Frontal cortex (tissue), 4 donors: ENCODE measurements around the gene BIN1. TPM values are rescaled to one million over a fixed set of nuclear protein-coding genes. Genes with fewer than 3 reads are reported as not detected.
A peak's percentile ranks its signal among the peaks of the same experiment; 100 is the strongest.

Experiments used
- DNase-seq, 2 donors: peaks; one replicate each; pipeline ENCODE4 v3.0.0; 2012; ENCODE audit warnings: low spot score in 2 of 2
- FAIRE-seq: peaks from 2 replicates; lab custom pipeline; 2012; peaks lifted over from hg19 to GRCh38; lab: Jason Lieb, UNC
- total RNA-seq: library from RNA; depleted of rRNA; stranded (reverse); fragments of >200 nt; gene quantifications from one replicate; pipeline ENCODE4 v1.2.3, GENCODE V29; 2014
- donor health status: control.
- donor health status: control.
- donor health status: control.

The BIN1 gene
- total RNA-seq, 1 donor from 2014 or later, result 57.5 TPM

DNA sequence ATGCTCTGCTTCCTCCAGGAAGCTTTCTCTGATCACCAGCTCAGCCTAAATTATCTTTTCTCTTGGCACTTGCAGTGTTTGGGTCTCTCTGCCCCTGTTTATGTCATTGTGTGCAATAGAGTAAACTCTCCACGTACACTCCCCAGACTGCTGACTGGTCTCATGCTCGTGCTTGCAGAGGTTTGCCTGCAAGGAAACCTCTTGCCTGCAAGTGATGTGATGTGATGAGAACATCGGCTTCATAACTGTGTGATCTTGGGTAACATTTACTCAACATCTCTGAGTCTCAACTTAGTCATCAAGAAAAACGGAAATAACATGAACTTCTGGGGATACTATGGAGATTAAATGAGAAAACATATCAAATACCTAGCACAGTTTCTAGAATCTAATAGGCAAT lies 92.3 kb downstream of the BIN1 start:
- no peak for DNase-seq

DNA sequence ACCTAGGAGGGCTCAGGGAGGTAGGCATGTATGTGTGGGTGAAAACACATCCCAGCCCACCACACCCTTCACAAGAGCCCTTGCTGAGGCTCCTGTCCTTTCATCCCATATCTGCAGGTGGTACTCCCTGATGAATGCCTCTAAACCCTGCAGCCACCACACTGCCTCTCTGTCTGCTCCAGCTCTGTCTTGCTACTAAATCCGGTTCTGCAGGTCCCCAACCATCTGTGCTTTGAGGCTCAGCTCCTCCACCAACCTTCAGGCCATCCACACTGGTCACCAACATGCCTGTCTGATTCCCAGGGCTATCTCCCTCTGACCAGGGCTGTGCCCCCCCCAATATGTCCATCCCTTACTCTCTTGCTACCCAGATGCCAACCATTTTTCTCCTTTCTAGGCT lies 92.7 kb downstream of the BIN1 start:
- DNase-seq (no peak), FAIRE-seq (no peak)

More for the DNA sequence above, 92.3 kb downstream of the BIN1 start:
- no peak for FAIRE-seq

DNA sequence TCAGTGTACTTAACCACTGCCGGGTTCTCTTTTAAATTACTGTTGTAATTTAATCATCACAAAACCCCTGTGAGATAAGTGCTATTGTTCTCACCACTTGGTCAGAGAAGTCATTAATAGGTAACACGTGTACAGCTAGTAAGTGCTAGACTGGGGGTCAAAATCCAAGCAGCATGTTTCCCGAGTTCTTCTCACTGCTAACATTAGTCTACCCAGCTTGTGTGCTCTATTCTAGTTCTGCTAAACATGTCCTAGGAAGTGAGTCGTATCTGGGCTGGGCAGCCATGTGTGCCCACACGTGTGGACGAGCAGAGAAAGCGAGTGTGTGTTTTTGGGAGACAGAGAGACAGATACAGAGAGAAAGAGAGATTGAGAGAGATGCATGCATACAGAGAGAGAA lies 94.1 kb downstream of the BIN1 start:
- FAIRE-seq, result no peak
- DNase-seq, result no peak

DNA sequence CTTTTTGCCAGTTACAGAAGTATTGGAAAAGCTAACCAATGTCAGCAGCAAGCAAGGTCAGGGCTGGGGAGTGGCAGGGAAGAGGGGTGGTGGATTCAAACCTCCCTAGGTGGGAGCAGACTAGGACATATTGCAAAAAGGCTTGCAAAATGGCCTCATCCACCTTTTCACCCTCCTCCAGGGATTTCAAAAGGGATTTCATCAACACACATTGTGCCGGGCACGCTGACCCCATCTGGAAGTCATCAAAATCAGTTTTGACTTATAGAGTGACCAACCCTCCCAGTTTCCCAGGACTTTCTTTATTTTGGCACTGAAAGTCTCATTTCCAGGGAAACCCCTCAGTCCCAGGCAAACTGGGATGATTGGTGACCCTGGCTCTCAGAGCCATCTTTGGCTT lies 94.7 kb downstream of the BIN1 start:
- no peak for DNase-seq

DNA sequence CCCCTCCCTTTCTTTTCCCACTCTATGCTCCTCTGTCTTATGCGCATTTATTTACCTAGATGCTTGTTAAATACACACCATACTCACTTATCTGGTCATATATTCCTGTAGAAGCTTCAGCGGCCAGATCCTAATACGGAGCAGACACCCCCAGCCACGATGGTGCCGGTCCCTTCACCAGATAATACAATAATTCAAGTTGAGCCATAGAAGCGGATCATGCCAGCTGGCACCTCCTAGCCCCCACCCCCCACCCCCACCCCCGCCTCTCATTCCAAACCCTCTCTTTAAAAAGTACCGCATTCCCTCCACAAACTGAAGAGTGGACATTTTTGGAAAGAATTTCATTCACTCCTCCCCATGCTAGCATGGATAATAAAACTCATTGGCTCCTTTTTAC lies 95.2 kb downstream of the BIN1 start:
- FAIRE-seq (no peak), DNase-seq (no peak)

More for the DNA sequence above, 94.7 kb downstream of the BIN1 start:
- FAIRE-seq, result no peak

DNA sequence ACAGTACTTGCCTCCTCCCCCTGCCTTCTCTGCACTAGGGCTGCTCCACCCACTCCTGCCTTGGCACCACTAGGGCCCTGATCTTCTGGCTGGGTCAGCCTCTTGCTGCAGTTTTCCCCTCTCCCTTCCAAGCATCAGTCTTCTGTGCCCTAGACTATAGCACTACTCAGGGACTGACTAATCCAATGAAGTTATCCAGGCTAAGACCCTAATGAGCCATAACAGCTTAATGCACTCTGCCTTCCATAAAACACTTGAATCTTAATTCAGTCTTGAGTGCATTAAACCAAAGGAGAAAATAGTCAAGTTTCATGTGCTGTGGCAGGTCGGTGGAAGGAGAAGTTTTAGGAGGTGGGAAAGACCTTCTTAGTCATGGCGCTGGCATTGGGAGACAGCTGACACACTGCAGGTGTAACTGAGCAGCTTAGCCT lies 95.7 kb downstream of the BIN1 start:
- DNase-seq (no peak), FAIRE-seq (no peak)

- FAIRE-seq (no peak), DNase-seq (no peak)
Measured at GRCh38 chr2:127008265-127009015, 98.5 kb downstream of the BIN1 start.

DNA sequence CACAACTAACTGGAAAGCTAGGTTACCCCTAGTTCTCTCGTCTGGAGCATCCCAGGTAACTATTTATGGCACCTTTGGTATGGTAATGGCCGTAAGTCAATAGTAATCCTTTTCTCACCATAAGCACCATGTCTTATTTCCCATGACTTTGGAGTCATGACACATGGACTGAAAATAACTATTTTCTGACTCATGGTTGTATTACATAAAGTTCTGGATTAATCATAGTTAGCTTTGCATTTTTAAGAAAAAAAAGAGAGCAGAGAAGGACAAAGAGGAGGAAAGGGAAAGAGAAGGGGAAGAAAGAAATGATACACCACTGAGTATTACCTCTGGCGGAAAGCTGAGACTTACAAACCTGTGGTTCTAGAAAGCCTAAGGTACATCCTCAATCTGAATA lies 99.3 kb downstream of the BIN1 start:
- no peak for FAIRE-seq
- peak in 1 of 2 donors; percentile 10 for DNase-seq

GRCh38 chr2:127006962-127007361 lies 100.0 kb downstream of the BIN1 start:
- DNase-seq, result no peak
- no peak for FAIRE-seq

- FAIRE-seq (no peak), DNase-seq (no peak)
Measured at GRCh38 chr2:127004893-127005600, 101.9 kb downstream of the BIN1 start.

- FAIRE-seq (no peak), DNase-seq (no peak)
Measured at GRCh38 chr2:127003070-127003800, 103.7 kb downstream of the BIN1 start.

DNA sequence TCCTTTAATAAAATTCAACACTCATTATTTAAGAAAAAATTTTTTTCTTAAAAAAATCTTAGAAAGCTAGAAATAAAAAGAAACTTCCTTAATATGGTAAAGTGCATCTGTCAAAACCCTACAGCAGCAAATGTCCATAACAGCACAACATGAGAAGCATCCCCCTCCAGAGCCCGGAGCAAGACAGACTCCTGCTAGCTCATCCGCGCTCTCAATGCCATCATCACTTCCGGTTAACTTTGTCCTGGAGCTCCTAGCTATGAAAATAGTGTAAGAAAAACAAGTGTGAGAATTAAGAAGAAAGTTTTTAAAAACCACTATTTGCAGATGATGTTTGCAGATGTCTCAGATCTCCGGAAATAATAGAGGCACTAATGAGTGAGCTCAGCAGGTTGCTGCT lies 105.2 kb downstream of the BIN1 start:
- DNase-seq (no peak), FAIRE-seq (no peak)

- no peak for FAIRE-seq
- DNase-seq, result no peak
Measured at GRCh38 chr2:127000937-127001336, 106.0 kb downstream of the BIN1 start.

- FAIRE-seq, result no peak
Measured at GRCh38 chr2:127000194-127000593, 106.8 kb downstream of the BIN1 start.

DNA sequence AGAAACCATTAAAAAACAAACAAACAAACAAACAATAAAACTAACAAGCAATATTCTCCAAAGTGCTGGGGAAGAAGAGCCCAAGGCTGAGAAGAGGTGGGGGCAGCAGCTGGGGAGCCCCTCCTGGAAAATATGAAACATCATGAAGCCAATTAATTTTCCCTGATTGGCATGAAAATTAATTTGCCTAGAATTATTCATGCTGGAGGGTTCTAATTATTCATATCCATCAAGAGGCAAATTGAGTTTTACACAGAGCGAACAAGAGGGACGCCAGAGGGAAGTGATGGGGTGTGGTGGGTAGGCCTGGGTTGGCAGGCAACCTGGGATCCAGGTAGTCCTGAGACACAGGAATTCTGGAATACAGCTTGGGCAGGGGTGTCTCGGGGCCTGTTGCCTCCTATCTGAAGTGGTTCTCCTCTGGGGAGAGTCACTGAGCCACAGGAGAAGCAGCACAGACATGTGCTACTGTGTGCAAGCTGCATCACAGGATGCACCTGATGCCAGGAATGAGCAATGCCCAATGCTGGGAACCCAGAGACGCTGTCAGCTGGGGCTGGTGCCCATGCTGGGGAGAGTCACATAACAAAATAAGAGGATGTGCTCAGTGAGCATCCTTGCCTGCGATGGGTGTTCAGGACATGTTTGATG lies 107.7 kb downstream of the BIN1 start:
- DNase-seq, result no peak

More at GRCh38 chr2:127000194-127000593, 106.8 kb downstream of the BIN1 start:
- no peak for DNase-seq

GRCh38 chr2:126998486-126998885 lies 108.5 kb downstream of the BIN1 start:
- no peak for DNase-seq
- no peak for FAIRE-seq

More for the DNA sequence above, 107.7 kb downstream of the BIN1 start:
- no peak for FAIRE-seq
